GM23338 (cell line): ENCODE results near the gene FEN1.

ENCODE experiments used
- CTCF ChIP-seq, 2 experiments: fragments of 200-600 bp in 1 of 2; sonication (generic) in 1 of 2; conservative IDR thresholded peaks; 2 replicates each; pipeline versions ENCODE4 v1.5.1 to v1.6.1; 2016 to 2017; ENCODE audit warnings: antibody characterized with exemption in 2 of 2, low read depth in 2 of 2, mild to moderate bottlenecking in 2 of 2, moderate library complexity in 1 of 2
- POLR2AphosphoS5 ChIP-seq: IDR thresholded peaks from 2 replicates; pipeline ENCODE4 v1.6.1; 2016; ENCODE audit warnings: antibody characterized with exemption, low read depth
- TF ChIP-seq, protein P1 (sequence below): IDR thresholded peaks from 2 replicates; pipeline ENCODE4 v1.6.1; 2016; ENCODE audit warnings: antibody characterized with exemption

- TF ChIP-seq, protein P1, sequence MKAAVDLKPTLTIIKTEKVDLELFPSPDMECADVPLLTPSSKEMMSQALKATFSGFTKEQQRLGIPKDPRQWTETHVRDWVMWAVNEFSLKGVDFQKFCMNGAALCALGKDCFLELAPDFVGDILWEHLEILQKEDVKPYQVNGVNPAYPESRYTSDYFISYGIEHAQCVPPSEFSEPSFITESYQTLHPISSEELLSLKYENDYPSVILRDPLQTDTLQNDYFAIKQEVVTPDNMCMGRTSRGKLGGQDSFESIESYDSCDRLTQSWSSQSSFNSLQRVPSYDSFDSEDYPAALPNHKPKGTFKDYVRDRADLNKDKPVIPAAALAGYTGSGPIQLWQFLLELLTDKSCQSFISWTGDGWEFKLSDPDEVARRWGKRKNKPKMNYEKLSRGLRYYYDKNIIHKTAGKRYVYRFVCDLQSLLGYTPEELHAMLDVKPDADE: no peak
- TF ChIP-seq CTCF (conservative IDR thresholded peaks at IDR 0.05; ENCODE audit: low read depth in 2 of 2) (no peak), POLR2AphosphoS5 (no peak)
These were observed 19.4 kb upstream of the FEN1 start for GRCh38 chr11:61773356-61773755.
